ENCODE measurements around the gene CPSF3. TPM values are rescaled to one million over a fixed set of nuclear protein-coding genes. Genes with fewer than 3 reads are reported as not detected.

The CPSF3 gene
- total RNA-seq, 1 donor from 2014 or later: 56.8 TPM

DNA sequence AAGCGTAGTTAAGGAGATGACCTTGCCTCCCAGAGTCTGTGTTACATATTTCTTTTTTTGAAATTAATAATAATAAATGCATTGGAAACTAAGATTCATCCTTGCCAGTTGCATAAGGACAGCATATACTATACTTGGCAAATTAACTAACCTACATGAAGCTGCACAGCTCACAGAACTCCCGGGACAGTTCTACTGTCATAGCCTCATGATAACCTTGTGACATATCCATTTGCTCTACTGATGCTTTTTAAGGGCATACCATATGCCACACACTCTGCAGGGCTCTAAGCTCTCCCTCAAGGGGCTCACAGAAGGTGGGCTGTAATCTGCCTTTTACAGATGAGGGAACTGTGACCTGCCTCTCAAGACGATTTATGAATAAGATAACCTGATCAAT, 3.9 kb upstream of the CPSF3 start:
- no peak for DNase-seq (ENCODE audit: low spot score)

DNA sequence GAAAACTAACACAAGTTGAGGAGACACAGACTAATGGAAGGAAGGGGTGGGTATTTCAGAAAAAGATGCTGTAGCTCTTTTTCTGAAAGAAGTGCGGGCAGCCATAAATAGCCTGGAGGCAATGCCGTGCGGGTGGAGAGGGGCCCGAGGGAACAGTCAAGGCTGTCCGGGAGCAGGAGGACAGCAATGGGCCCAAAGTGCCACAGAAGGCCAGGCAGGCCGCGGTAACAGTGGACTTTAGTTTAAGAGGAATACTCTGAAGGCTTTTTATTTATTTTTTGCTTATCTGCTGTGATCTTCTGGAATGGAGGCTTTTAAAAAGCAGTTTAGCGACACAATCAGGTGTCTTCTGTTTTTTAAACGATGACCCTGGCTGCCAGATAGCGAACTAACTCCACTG, 3.0 kb upstream of the CPSF3 start:
- DNase-seq (ENCODE audit: low spot score): no peak

DNA sequence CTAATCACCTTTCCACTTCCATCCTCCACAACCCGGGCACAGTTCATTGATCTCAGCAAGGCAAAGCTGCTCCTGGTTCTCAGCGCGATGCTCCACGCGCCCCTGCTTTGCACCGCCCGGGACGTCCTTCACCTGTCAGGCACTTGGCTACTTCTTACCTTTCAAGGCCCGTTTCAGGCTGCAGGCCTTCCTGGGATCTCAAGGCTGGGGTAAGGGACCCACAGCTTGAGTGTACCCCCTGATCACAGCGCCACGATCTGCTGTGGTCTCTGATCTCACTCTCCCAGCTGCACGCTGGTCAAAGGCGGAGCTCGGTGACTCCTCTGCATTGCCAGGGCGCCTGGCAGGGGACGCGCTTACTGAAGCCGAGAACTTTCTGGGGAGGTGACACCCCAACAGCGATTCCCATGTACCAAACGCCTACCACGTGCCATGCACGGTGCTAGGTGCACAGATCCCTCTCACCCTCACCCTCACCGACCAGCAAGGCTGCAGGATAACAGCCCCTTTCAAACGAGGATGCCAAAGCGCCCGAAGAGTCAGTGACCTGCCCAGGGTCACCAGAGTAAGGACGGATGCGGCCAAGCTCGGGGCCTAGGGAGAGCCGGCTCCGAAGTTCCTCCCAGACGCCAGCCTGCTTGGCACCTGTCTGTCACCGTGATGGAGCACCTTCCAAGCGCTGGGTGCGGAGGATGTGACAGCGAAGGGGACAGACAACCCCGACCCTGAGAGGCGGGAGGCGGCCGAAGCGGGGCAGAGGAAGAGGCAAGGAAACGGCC, 944 bp upstream of the CPSF3 start:
- peak; percentile 42 for DNase-seq (ENCODE audit: low spot score)

DNA sequence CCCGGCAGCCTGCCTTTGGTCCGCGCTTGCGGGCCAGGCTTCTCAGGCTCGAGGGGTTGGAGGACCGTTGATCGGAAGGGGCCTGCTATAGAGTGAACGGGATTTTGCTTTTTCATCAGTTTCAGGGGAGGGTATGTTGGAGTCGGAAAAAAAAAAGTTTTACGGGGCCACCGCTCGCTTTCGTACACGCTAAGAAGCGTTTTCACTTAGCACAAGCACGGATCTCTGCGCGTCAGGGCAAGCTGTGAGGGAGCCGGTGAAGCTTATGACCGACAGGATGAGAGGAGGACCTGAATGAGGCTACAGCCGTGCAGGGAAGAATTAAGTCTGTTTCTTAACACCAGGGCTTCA, 443 bp downstream of the CPSF3 start:
- no peak for DNase-seq (ENCODE audit: low spot score)

DNA sequence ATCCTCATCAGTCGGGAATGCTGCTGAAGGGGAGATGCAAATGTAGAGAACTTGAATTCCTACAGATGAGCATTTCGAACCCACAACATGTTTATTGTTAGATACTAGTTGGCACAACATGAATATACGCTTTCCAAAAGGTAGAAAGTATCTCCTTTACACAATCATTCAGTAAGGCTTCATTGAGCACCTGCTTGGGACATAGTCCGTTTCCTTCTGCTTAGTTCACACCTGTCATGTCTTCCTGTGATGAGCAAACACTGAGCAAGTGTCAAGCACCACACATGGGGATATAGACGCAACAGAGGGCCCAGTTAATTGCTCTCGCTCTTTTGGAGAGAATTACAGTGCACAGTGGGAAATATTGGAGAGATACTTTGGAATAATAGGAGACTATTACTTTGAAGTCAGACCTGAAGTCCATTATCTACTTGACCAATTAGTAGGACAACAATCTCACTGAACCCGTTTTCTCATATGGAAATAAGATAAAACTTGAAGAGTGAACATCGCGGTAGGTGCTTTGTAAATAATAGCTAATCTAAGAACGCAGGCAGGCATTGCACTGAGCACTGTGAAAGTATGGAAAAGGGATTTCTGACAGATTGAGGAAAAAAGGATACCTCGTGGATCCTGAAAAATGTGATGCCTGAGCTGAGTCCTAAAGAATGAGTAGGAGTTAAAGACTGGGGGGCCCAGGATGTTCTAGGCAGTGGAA, 1.2 kb downstream of the CPSF3 start:
- DNase-seq (ENCODE audit: low spot score): no peak

DNA sequence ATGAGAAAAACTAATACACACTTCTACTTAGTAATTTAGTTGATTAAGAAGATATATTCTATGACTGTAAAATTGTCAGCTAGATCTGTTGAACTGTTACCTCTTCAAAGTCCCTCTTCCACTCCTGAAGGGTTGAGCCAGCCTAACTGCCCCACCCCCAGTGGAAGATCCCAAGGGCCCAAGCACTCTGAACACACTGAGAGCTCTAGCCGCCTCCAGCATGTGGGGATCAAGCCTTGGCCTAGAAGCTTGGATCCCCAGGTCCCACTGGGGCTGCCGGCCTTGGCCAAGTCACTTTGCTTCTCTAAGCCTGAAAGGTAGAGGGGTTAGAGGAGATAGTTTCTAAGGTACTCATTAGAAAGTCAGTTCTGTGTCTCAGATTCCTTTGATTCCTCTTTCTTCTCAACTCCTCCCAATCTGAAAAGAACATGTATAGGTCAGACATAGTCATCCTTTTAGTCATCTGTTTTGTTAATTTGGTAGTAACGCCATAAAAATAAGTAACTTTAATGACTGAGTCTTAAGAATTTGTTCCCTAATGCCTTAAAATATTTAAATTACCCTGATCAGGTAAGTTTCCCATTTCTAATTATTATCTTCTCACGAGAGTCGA, 5.6 kb downstream of the CPSF3 start:
- no peak for DNase-seq (ENCODE audit: low spot score)

DNA sequence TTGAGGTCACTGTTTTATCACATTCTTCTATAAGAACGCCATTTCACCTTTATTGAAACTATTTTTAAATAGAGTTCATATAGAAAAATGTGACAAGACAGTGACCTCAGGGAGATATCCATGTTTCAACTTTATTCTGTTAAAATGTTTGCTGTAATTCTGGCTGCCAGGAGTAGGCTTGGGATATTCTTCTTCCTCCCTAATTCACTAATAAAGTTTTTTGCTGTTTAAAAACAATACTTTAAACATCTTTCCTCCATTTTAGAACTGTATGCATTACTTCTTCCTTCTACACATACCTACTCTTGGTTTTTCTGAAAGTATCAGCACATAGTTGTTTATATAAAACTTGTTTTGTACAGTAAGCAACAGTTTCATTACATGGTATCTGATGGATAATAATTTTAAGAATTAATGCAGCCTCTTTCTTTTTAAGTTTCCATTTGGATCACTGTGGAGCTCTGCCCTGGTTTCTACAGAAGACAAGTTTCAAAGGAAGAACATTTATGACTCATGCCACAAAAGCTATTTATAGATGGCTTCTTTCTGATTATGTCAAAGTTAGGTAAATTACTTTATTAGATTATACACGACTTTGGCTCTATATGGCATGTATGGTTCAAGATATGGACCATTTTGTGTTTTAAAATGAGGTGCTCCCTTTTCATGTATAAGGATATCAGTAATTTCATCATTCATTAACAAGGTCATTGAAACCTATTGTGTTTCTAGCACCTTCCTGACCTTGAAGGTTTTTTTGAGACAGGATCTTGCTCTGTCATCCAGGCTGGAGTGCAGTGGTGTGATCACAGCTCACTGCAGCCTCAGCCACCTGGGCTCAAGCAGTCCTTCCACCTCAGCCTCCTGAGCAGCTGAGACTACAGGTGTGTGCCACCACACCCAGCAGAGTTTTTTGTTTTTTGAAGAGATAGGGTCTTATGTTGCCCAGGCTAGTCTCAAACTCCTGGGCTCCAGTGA, 7.2 kb downstream of the CPSF3 start:
- DNase-seq (ENCODE audit: low spot score): no peak

DNA sequence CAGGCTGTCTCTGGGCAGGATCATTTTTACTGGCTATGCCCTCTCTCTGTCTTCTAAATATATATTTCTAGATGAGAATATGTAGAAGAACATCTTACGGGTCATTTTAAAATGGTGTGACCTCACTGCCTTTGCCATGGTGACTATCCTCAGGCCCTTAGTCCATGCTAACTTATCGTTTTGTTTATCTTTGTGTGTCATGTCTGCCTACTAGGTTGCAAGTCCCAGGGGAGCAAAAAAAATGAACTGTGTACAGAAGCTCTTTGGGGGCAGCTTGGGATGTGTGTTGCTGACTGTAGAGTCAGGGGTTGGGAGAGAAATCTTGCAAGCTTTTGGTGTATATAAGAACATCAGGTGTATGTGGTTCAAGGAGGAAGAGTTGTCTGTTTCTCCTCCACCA, 11.0 kb downstream of the CPSF3 start:
- DNase-seq (ENCODE audit: low spot score): no peak

DNA sequence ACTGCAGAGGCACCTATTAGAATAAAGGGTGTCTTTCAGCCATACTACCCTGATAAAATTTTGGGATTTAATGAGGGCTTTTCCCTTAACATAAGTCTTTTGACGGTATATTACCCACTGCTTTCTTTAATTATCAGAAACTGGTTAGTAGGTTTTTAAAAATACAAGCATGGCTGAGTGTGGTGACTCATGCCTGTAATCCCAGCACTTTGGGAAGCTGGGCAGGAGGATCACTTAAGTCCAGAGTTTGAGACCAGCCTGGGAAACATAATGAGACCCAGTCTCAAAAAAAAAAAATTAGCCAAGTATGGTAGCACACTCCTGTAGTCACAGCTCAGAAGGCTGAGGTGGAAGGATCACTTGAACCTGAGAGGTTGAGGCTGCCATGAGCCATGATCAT, 16.1 kb downstream of the CPSF3 start:
- peak; percentile 5 for DNase-seq (ENCODE audit: low spot score)

DNA sequence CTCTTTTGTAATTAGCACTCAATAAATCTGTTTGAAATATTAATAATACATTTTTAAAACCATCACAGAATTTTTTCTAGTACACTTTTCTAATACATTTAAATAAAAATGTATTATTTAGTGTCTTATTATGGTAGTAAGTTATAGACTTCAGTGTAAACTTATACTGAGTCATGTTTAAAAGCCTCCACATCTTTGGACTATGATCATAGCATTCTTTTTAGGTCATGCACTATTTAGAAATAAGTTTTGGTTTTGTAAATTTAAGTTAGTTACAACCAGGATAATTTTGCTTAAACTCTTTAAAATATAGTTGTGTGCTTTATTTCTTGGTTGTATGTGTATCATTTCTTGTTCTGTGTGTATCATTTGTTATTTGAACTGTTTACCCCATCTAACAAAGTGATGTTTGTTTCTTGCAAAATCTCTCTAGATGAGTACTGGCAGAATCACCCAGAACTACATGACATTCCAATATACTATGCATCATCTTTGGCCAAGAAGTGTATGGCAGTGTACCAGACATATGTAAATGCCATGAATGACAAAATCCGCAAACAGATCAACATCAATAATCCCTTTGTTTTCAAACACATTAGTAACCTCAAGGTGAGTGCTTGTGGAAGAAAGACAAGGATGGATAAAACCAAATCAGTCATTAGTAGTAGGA, 16.7 kb downstream of the CPSF3 start:
- DNase-seq (ENCODE audit: low spot score): peak; percentile 20

DNA sequence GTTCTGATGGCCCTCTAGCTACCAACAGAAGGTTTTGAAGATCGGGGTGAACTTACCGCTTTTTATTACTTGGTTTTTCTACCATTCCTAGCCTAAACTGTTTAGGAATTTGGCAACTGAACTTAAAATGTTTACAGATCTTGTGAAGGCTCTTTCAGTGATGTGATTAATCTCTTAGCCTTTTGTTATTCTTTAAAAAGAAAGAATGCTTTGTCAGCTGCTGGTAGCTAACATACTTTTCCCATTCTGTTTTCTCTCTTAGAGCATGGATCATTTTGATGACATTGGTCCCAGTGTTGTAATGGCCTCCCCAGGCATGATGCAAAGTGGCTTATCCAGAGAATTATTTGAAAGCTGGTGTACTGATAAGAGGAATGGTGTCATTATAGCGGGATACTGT, 18.1 kb downstream of the CPSF3 start:
- no peak for DNase-seq (ENCODE audit: low spot score)

DNA sequence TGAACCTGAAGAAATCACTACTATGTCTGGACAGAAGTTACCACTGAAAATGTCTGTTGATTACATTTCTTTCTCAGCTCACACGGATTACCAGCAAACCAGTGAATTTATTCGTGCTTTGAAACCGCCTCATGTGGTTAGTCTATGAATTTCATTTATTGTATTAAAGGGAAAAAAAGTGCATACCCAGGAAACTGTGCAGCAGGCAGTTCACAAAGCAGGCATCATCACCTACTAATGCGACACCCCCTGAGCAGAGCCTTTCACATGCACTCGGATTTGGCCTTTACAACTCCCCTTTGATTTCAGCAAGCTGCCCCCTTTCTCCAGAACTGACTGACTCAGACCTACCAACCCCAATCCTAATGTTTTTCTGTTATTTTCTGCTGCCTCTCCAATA, 20.1 kb downstream of the CPSF3 start:
- no peak for DNase-seq (ENCODE audit: low spot score)

DNA sequence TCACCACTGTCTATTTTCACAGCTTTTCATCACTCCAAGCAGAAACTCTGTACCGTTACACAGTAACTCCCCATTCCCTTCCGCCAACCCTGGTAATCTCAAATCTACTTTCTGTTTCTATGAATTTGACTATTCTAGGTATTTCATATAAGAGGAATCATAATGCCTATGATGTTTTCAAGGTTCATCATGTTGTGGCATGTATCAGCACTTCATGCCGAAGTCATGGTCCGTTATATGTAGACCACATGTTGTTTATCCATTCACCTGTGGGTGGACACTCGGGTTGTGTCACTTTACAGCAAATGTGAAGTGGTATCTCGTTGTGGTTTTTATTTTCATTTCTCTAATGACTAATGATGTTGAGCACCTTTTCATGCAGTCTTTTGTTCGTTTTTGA, 21.6 kb downstream of the CPSF3 start:
- no peak for DNase-seq (ENCODE audit: low spot score)

DNA sequence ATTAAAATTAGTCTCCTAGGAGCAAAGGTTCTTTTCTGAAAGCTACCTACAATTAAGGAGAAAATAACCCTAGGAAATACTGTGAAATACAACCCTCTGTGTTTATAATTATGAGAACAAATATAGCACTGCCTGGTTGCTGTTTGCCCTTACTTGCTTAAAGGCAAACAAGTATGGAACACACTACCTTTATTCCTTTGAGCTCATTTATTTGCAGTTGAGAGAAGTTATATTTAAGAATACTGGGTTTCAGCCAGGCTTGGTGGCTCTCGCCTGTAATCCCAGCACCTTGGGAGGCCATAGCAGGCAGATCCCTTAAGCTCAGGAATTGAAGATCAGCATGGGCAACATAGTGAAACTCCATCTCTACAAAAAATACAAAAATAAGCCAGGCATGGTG, 27.8 kb downstream of the CPSF3 start:
- DNase-seq (ENCODE audit: low spot score): no peak

DNA sequence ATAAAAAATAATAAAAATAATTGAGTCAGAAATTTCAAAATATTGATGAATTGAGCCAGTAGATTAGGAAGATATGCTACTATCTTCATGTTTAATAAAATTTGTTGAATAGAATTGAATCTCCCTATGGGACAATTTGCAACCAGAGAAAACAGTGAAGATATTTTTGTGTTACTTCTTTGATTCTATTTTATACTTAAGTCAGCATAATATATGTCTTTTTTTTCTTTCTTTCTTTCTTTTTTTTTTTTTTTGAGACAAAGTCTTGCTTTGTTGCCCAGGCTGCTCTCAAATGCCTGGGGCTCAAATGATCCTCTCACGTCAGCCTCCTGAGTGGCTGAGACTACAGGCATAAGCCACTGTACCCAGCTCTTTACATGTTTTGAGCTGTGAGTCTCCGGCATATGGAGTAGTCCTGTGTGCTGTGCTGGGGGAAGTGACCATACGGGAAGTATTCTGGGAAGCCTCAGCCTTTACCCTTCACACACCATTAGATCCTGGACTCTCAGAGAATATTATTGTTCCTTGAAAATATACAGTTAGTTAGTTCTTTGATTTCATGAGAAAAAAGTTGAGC, 37.1 kb downstream of the CPSF3 start:
- no peak for DNase-seq (ENCODE audit: low spot score)

DNA sequence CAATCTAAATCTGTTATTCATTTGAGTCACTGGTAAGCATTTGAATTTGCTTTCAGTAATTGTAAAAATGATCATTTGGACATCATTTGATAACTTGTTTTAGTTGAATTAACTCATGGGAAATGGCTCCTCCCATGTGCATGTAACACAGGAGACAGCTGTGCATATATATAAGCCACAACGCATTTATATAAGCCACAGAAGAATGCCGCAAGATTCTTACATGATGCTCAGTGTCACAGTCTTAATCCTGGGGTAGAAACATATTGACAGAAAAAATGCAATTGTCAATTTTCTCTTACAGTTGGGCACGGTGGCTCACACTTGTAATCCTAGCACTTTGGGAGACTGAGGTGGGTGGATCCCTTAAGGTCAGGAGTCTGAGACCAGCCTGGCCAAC, 37.6 kb downstream of the CPSF3 start:
- DNase-seq (ENCODE audit: low spot score): no peak

DNA sequence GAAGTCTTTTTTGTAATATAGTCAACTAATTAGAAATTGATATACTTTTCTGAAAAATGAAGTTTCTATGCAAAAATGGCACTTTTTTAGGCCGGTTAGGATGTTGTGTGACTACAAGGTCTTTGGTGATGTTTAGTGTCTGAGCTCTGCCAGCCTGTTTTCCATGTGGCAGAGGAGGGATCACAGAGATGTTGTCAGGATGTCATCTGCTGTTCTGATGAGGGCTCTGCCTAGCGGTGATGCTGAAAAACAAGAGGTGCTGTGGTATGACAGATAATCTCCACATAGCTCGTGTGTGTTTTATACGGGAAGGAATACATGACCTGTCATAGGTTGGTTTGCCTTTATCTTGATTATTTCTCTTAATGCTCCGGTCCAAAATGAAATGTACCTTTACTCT, 38.9 kb downstream of the CPSF3 start:
- DNase-seq (ENCODE audit: low spot score): no peak

DNA sequence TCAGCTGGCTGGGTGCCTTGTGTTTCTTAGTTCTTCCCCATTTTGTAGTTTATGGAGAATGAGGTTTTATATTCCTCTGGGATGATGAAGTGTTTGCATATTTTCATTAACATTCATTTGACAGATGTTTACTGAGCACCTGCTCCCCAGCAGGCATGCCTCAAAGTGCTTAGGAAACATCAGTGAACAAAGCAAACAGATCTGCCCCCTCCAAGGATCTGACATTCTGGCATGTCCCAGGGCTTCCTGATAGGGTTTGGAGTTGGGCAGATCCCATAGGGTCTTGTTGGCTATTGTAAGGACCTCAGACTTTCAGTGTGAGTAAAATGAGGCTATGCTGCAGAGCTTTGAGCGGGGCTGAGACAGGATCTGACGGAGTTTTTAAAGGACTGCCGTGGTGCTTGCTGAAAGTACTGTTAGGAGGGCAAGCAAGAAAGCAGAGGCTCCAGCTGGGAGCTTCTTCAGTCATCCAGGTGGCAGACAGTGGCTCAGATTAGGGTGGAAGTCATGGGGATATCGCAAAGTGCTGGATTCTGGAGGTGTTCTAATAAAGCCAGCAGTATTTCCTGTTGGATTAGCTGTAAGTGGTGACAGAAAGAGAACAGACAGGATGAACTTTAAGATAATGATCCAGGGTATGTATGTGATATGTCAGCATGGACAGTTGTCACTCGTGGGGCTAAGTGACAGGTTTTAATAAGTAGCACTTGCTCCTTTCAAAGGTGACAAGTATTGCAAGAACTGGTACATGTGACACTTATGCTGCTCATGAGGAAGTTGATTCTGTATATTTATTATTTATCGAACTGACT, 39.6 kb downstream of the CPSF3 start:
- DNase-seq (ENCODE audit: low spot score): no peak

DNA sequence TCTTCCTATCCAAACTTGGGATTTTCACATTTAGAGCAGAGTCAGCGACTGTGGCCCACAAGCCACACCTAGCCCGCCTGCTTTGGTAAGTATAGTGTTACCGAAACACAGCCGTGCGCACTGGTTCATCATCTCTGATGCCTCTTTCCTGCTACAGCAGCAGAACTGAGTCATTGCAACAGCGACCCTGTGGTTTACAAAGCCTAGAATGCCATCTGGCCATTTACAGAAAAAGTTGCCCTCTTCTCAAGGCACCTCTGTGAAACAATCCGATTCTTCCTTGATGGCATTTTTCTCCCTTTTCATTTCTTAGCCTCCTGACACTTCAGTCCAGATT, 40.2 kb downstream of the CPSF3 start:
- no peak for DNase-seq (ENCODE audit: low spot score)

DNA sequence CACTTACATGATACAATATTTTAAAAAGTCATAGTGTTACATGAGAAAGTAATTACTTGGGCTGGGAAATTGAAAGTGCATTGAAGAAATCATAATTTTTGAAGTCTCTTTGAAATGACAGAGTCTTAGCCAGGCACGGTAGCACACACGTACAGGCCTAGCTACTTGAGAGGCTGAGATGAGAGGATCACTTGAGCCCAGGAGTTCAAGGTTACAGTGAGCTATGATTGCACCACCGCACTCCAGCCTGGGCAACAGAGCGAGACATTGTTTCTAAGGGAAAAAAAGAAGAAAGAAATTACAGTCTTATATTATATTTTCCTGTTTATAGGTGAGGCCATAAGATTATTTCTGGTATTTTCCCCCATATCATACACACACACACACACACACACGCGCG, 41.7 kb downstream of the CPSF3 start:
- DNase-seq (ENCODE audit: low spot score): no peak

Data from umbilical cord (tissue), 2 donors.